Hematopoietic multipotent progenitor cell treated with erythropoietin and hydrocortisone succinate and interleukin-3 and kit ligand, for 17 days (in vitro differentiated cells): ENCODE measurements around the gene AMER1.

Experiments
- DNase-seq: peaks from one replicate; pipeline ENCODE4 v3.0.0-alpha.2; 2015; ENCODE audit warnings: low spot score

The AMER1 gene

GRCh38 chrX:64184396-64184795 lies 21.1 kb downstream of the AMER1 start:
- DNase-seq, result no peak

DNA sequence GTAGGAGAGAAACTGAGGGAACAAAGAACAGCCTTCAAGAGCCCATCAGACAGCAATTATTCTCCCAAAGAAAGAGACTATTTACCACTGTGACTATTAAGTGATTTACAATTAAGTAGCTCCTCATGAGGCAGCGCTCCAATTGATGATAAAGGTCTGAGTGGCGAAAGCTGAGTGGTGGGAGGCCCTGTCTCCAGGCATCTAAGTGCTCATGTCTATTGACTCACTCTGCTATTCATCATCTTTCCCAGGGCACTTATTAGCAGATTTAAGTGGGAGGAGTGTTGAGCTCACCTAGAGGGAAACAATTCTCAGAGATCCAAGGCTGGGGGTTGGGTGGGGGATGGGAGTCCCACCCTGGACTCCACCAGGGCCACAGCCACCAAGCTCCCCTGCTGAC lies 23.3 kb downstream of the AMER1 start:
- no peak for DNase-seq

GRCh38 chrX:64176876-64177275 lies 28.6 kb downstream of the AMER1 start:
- no peak for DNase-seq

- no peak for DNase-seq
These were observed 35.5 kb downstream of the AMER1 start for GRCh38 chrX:64169988-64170387.

GRCh38 chrX:64152857-64153256 lies 52.7 kb downstream of the AMER1 start:
- DNase-seq, result no peak

GRCh38 chrX:64151911-64152310 lies 53.6 kb downstream of the AMER1 start:
- no peak for DNase-seq

DNA sequence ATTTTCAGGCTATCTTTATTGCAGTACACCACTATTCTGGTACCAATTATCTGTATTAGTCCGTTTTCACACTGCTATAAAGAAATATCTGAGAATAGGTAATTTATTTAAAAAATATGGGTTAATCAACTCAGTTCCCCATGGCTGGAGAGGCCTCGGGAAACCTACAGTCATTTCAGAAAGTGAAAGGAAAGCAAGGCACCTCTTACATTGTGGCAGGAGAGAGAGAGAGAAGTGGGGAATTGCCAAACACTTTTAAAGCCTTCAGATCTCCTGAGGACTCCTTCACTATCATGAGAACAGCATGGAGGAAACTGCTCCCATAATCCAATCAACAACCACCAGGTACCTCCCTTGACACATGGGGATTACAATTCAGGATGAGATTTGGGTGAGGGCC lies 54.7 kb downstream of the AMER1 start:
- no peak for DNase-seq
